Breast epithelium (tissue), 3 donors: ENCODE measurements around the gene EIF5A2.

Experiments
- CTCF ChIP-seq, 3 donors: fragments of 450-650 bp; IDR thresholded peaks; one replicate each; pipeline ENCODE4 v1.5.1; 2016 to 2017; ENCODE audit warnings: antibody characterized with exemption in 3 of 3, mild to moderate bottlenecking in 3 of 3, moderate library complexity in 3 of 3
- POLR2A ChIP-seq: fragments of 450-650 bp; IDR thresholded peaks from one replicate; pipeline ENCODE4 v1.6.1; 2016; ENCODE audit warnings: antibody characterized with exemption, mild to moderate bottlenecking, moderate library complexity

GRCh38 chr3:170909129-170909903, 879 bp upstream of the EIF5A2 start:
- TF ChIP-seq CTCF (IDR thresholded peaks at IDR 0.05) (no peak), POLR2A (no peak)
